ENCODE measurements around the gene SVIL.
A peak's percentile ranks its signal among the peaks of the same experiment; 100 is the strongest.

The SVIL gene, protein sequence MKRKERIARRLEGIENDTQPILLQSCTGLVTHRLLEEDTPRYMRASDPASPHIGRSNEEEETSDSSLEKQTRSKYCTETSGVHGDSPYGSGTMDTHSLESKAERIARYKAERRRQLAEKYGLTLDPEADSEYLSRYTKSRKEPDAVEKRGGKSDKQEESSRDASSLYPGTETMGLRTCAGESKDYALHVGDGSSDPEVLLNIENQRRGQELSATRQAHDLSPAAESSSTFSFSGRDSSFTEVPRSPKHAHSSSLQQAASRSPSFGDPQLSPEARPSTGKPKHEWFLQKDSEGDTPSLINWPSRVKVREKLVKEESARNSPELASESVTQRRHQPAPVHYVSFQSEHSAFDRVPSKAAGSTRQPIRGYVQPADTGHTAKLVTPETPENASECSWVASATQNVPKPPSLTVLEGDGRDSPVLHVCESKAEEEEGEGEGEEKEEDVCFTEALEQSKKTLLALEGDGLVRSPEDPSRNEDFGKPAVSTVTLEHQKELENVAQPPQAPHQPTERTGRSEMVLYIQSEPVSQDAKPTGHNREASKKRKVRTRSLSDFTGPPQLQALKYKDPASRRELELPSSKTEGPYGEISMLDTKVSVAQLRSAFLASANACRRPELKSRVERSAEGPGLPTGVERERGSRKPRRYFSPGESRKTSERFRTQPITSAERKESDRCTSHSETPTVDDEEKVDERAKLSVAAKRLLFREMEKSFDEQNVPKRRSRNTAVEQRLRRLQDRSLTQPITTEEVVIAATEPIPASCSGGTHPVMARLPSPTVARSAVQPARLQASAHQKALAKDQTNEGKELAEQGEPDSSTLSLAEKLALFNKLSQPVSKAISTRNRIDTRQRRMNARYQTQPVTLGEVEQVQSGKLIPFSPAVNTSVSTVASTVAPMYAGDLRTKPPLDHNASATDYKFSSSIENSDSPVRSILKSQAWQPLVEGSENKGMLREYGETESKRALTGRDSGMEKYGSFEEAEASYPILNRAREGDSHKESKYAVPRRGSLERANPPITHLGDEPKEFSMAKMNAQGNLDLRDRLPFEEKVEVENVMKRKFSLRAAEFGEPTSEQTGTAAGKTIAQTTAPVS (N-terminal part only)

GRCh38 chr10:29634764-29635625 lies at the start of gene SVIL:
TSS of gene SVIL (minus strand) at chr10:29634971. CDS start at chr10:29555058, 79,913 bp downstream.
- H3K27ac ChIP-seq = peak within 1 kb of the TSS; percentile 31
- TF ChIP-seq, protein P1, sequence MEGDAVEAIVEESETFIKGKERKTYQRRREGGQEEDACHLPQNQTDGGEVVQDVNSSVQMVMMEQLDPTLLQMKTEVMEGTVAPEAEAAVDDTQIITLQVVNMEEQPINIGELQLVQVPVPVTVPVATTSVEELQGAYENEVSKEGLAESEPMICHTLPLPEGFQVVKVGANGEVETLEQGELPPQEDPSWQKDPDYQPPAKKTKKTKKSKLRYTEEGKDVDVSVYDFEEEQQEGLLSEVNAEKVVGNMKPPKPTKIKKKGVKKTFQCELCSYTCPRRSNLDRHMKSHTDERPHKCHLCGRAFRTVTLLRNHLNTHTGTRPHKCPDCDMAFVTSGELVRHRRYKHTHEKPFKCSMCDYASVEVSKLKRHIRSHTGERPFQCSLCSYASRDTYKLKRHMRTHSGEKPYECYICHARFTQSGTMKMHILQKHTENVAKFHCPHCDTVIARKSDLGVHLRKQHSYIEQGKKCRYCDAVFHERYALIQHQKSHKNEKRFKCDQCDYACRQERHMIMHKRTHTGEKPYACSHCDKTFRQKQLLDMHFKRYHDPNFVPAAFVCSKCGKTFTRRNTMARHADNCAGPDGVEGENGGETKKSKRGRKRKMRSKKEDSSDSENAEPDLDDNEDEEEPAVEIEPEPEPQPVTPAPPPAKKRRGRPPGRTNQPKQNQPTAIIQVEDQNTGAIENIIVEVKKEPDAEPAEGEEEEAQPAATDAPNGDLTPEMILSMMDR (conservative IDR thresholded peaks at IDR 0.05) = no peak

- TF ChIP-seq, protein P1 (conservative IDR thresholded peaks at IDR 0.05) = no peak
- H3K27ac ChIP-seq = no peak overlapping the region
Observed at GRCh38 chr10:29681676-29682448, 47.1 kb upstream of the SVIL start.

DNA sequence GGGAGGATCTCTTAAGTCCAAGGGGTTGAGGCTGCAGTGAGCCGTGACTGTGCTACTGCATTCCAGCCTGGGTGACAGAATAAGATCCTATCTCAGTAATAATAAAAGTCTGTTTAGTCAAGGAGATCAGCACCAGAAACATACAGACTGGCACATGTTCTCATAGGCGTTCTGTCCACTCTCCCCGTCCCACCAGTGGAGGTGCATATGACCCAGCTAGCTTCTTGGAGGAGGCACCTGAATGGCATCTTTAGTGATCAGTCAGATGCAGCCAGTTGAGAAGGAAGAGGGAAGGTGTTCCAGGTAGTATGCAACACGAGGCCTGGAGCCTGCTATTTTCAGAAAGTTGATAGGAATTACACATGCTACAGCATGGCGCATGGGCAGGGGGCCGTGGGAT lies 45.3 kb upstream of the SVIL start:
- H3K27ac ChIP-seq = no peak overlapping the region
- TF ChIP-seq, protein P1 (conservative IDR thresholded peaks at IDR 0.05) = no peak

DNA sequence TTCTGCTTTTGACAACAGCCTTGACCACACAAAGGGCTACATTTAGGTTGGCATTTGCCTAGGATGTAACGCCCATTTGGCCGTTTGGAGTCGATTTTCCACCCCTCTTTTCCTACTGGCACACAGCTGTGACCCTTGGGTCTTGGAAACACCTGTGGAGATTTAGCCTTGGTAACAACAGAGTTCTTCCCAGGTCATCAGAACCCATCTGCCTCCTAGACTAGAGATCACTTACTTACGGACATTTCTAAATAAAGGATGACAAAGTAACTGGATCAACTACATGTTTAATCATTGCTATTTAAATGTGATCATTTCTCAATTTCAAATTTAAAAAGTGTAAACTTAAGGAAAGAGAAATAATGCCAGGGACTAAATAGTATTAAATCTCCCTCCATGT lies 42.0 kb upstream of the SVIL start:
- TF ChIP-seq, protein P1 (conservative IDR thresholded peaks at IDR 0.05) = no peak
- no peak overlapping the region for H3K27ac ChIP-seq

- TF ChIP-seq, protein P1 (conservative IDR thresholded peaks at IDR 0.05) = no peak
- no peak overlapping the region for H3K27ac ChIP-seq
Observed at GRCh38 chr10:29675984-29676383, 41.2 kb upstream of the SVIL start.

DNA sequence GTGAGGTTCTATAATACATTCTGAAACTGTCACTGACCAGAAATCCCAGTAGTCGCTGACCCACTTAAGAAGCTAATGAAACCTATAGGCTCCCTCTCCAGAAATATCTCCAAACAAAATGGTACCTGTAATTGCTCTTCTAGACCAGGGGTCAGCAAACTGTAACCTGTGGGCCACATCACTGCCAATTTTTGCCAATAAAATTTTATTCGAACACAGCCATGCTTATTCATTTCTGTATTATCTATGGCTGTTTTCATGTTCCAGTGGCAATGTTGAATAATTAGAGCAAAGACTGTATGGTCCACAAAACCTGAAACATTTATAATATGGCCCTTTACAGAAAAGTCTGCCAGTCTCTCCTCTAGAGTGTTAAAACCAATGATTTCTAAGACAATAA lies 37.2 kb upstream of the SVIL start:
- TF ChIP-seq, protein P1 (conservative IDR thresholded peaks at IDR 0.05) = no peak
- H3K27ac ChIP-seq = peak overlapping the region; percentile 70; the same call in 1 of the 2 replicates
